Gastrocnemius medialis (tissue), 4 donors: ENCODE results near the gene GRIK4. TPM values are rescaled to one million over a fixed set of nuclear protein-coding genes. Genes with fewer than 3 reads are reported as not detected.

ENCODE experiments used
- ATAC-seq, 2 donors: fragments of 150-250 bp; one replicate each; pipeline ENCODE4 v1.9.1; 2016
- DNase-seq, 2 donors: peaks; one replicate each; pipeline ENCODE4 v3.0.0-alpha.2; 2019
- H3K27ac ChIP-seq, 4 donors: fragments of 200-600 bp; sonication (generic); 1 replicate in 1 of 4; 2 replicates in 3 of 4; pipeline ENCODE4 v1.5.1; 2016 to 2018; ENCODE audit warnings: mild to moderate bottlenecking in 2 of 4, moderate library complexity in 1 of 4
- H3K27me3 ChIP-seq, 3 donors: fragments of 200-600 bp; sonication (generic) in 2 of 3; 1 replicate in 1 of 3; 2 replicates in 2 of 3; pipeline versions ENCODE4 v1.5.1 to v1.6.0; 2016 to 2019; ENCODE audit warnings: mild to moderate bottlenecking in 1 of 3, moderate library complexity in 1 of 3
- H3K36me3 ChIP-seq, 2 donors: fragments of 200-600 bp; sonication (generic) in 1 of 2; one replicate each; pipeline ENCODE4 v1.5.1; 2017 to 2018
- H3K4me1 ChIP-seq, 2 donors: fragments of 200-600 bp; sonication (generic) in 1 of 2; one replicate each; pipeline ENCODE4 v1.5.1; 2016 to 2017; ENCODE audit warnings: mild to moderate bottlenecking in 2 of 2
- H3K4me3 ChIP-seq, 4 donors: fragments of 200-600 bp; sonication (generic) in 3 of 4; 1 replicate in 1 of 4; 2 replicates in 3 of 4; pipeline ENCODE4 v1.5.1; 2016 to 2019; ENCODE audit warnings: mild to moderate bottlenecking in 2 of 4
- H3K9me3 ChIP-seq, 3 donors: fragments of 200-600 bp; sonication (generic) in 2 of 3; 1 replicate in 1 of 3; 2 replicates in 2 of 3; pipeline ENCODE4 v1.5.1; 2016 to 2019
- POLR2A ChIP-seq, 2 donors: fragments of 450-650 bp; IDR thresholded peaks; one replicate each; pipeline ENCODE4 v1.6.1; 2017; ENCODE audit warnings: antibody characterized with exemption in 2 of 2, mild to moderate bottlenecking in 2 of 2, moderate library complexity in 2 of 2
- in situ Hi-C, 4 donors: fragments of 200-750 bp; cut with MboI; loops; one replicate each; pipeline versions ENCODE4 v1.15.0 to v1.8.0; 2017; ENCODE audit warnings: low sequenced_read_pairs in 4 of 4
- intact Hi-C: fragments of 100-400 bp; cut with DNase I; formaldehyde crosslinking; loops from one replicate; pipeline ENCODE4 v1.15.1; 2023; ENCODE audit warnings: low total_unique reads
- total RNA-seq, 4 donors: library from RNA; depleted of rRNA; stranded (reverse); fragments of >200 nt; gene quantifications; one replicate each; pipeline versions ENCODE4 v1.1.0 to v1.2.3, GENCODE V29; 2016
- TF ChIP-seq, protein P1 (sequence below), 5 experiments: fragments of 450-650 bp in 3 of 5; fragments of 200-600 bp in 2 of 5; sonication (generic) in 2 of 5; IDR thresholded peaks in 4 of 5; conservative IDR thresholded peaks in 1 of 5; 1 replicate in 4 of 5; 2 replicates in 1 of 5; pipeline ENCODE4 v1.5.1; 2016 to 2019; ENCODE audit warnings: antibody characterized with exemption in 5 of 5, mild to moderate bottlenecking in 3 of 5, moderate library complexity in 3 of 5

Gene GRIK4
- total RNA-seq, 4 donors from 2014 or later = 0.42 TPM; not detected in 3

DNA sequence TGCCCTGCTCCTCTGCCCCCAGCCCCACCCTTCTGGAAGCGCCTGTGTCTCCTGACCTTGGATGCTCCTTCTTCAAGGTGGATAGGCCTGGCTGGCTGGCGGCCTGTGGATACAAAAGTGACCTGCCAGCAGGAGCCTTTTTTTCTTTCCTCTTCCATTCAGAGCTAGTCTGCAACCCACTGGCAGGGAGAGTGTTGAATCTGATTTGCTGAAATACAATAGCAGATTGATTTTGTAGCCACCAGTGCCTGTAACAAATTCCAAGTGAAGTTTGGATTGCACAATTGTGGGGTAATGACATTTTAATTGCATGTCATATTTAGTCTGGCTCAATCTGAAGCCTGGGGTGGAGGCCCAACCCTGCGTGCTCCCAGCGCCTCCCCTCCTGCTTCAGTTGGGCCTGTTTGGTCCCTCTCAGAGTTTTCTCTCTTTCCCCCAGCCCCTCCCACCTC is 97.2 kb downstream of the GRIK4 start:
- TF ChIP-seq, protein P1, sequence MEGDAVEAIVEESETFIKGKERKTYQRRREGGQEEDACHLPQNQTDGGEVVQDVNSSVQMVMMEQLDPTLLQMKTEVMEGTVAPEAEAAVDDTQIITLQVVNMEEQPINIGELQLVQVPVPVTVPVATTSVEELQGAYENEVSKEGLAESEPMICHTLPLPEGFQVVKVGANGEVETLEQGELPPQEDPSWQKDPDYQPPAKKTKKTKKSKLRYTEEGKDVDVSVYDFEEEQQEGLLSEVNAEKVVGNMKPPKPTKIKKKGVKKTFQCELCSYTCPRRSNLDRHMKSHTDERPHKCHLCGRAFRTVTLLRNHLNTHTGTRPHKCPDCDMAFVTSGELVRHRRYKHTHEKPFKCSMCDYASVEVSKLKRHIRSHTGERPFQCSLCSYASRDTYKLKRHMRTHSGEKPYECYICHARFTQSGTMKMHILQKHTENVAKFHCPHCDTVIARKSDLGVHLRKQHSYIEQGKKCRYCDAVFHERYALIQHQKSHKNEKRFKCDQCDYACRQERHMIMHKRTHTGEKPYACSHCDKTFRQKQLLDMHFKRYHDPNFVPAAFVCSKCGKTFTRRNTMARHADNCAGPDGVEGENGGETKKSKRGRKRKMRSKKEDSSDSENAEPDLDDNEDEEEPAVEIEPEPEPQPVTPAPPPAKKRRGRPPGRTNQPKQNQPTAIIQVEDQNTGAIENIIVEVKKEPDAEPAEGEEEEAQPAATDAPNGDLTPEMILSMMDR (IDR thresholded peaks at IDR 0.05 in 4 of 5, conservative IDR thresholded peaks at IDR 0.05 in 1 of 5) = no peak
- TF ChIP-seq POLR2A (IDR thresholded peaks at IDR 0.05) = no peak
- no peaks in the 10 kb centered on the region for H3K27me3 ChIP-seq
- no peaks in the 10 kb centered on the region for H3K4me1 ChIP-seq
- no peaks in the 10 kb centered on the region for H3K36me3 ChIP-seq
- peak in 1 of 2 donors; percentile 45 for ATAC-seq
- intact Hi-C loops = no loop called here
- H3K9me3 ChIP-seq = no peaks in the 10 kb centered on the region
- no peak overlapping the region for H3K27ac ChIP-seq
- H3K4me3 ChIP-seq = no peak overlapping the region
- DNase-seq = no peak
- in situ Hi-C loops = no loop called here

DNA sequence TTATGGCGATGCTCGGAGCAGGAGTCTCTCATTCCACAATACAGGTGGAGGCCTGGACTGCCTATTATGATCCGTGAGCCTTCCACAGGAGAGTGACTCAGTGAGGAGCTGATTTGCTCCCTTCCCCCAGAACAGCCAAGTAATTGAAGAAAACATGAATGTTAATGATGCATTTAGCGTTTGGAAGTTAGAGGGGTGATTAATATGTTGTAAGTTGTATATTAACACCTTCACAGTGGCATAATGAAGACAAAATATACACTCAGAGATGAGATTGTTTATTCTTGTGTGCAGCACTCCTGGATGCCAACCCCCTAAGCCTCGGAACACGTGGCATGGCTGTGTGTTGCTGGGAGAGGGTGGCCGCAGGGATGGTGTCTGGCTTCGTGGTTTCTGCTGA is 98.6 kb downstream of the GRIK4 start:
- H3K27me3 ChIP-seq = no peaks in the 10 kb centered on the region
- TF ChIP-seq POLR2A (IDR thresholded peaks at IDR 0.05) = no peak
- TF ChIP-seq, protein P1 (IDR thresholded peaks at IDR 0.05 in 4 of 5, conservative IDR thresholded peaks at IDR 0.05 in 1 of 5) = no peak
- ATAC-seq (no peak), DNase-seq (no peak)
- H3K9me3 ChIP-seq = no peaks in the 10 kb centered on the region
- no peaks in the 10 kb centered on the region for H3K4me1 ChIP-seq
- no peaks in the 10 kb centered on the region for H3K36me3 ChIP-seq
- intact Hi-C loops (no loop called here), in situ Hi-C loops (no loop called here)
- H3K4me3 ChIP-seq = no peak overlapping the region
- no peak overlapping the region for H3K27ac ChIP-seq

DNA sequence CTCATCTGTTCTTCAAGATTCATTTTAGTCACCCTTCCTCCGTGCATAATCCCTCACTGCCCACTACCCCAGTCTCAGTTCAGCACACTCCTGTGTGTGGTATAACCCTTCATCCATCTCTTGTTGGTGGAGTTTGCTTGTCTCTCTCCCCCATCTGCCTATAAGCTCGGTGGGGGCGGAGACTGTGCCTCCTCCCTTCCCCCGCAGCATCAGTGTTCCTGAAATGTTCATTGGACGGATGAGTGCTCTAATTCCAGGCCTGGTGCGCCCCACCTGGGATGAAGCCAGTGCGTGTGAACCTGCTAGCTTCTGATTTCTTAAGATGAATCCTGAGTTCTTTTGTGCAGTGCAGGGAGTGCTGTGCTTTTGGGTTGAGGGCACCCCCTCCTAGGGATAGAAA is 100.0 kb downstream of the GRIK4 start:
- in situ Hi-C loops (no loop called here), intact Hi-C loops (no loop called here)
- Histone ChIP-seq H3K27me3 (no peaks in the 10 kb centered on the region), H3K4me1 (no peaks in the 10 kb centered on the region), H3K36me3 (no peaks in the 10 kb centered on the region), H3K4me3 (no peak overlapping the region), H3K9me3 (no peaks in the 10 kb centered on the region), H3K27ac (no peak overlapping the region)
- no peak for DNase-seq
- no peak for TF ChIP-seq POLR2A (IDR thresholded peaks at IDR 0.05)
- TF ChIP-seq, protein P1 (IDR thresholded peaks at IDR 0.05 in 4 of 5, conservative IDR thresholded peaks at IDR 0.05 in 1 of 5) = no peak
- ATAC-seq = no peak

DNA sequence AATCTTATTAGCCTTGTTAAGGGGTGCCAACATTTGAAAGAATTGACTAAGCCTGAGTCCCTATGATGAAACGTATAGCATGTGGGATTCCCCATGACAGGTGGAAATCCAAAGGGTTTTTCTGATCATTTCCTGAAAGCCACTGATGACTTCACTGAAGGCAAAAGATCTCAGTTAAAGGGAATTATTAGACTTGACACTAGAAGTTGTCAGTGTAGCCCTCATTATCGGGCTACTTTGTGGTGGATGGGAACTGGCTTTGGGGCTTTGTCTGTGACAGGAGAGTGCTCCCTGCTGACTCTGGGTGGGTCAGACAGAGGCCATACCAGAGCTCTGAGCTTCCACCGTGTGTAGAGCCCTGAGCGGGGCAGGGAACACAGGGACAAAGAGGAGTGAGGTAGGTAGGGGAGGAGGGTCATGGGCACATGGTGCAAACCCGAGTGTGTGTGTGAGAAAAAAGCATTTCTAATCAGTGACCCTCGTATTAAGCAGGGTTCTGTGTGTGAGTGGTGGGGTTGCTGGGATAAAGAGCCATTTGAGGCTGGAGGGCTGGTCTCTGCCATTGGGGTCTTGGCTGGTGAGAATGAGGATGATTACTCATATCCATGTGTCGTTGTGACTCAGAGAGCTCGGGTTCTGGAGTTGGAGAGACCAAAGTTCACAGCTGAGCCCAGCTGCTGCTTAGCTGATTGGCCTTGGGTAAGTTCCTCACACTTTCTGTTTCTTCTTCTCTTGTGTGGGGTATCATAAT is 101.1 kb downstream of the GRIK4 start:
- no peaks in the 10 kb centered on the region for H3K4me1 ChIP-seq
- TF ChIP-seq, protein P1 (IDR thresholded peaks at IDR 0.05 in 4 of 5, conservative IDR thresholded peaks at IDR 0.05 in 1 of 5) = no peak
- TF ChIP-seq POLR2A (IDR thresholded peaks at IDR 0.05) = no peak
- H3K27me3 ChIP-seq = no peaks in the 10 kb centered on the region
- H3K9me3 ChIP-seq = no peaks in the 10 kb centered on the region
- in situ Hi-C loops (no loop called here), intact Hi-C loops (no loop called here)
- DNase-seq (no peak), ATAC-seq (no peak)
- H3K4me3 ChIP-seq = no peak overlapping the region
- no peak overlapping the region for H3K27ac ChIP-seq
- no peaks in the 10 kb centered on the region for H3K36me3 ChIP-seq
